GM23338 (cell line): ENCODE measurements around the gene AMIGO1. TPM values are rescaled to one million over a fixed set of nuclear protein-coding genes. Genes with fewer than 3 reads are reported as not detected.

Experiments
- ATAC-seq: fragments of 200-7000 bp; cut with Tn5 transposase; 3 replicates; pipeline ENCODE4 v1.9.1; 2020
- DNase-seq: peaks from one replicate; pipeline ENCODE4 v3.0.0-alpha.2; 2015; ENCODE audit warnings: low spot score
- H2AFZ ChIP-seq: fragments of 200-600 bp; sonication (generic); 2 replicates; pipeline ENCODE4 v1.8.0; 2016; ENCODE audit warnings: antibody characterized with exemption, mild to moderate bottlenecking, moderate library complexity
- H3F3A ChIP-seq: fragments of 200-600 bp; sonication (generic); replicated peaks from 2 replicates; pipeline ENCODE4 v1.8.0; 2017; ENCODE audit warnings: antibody characterized with exemption, mixed run types, low read depth
- H3K27ac ChIP-seq: fragments of 200-600 bp; sonication (generic); 2 replicates; pipeline ENCODE4 v1.6.1; 2016; ENCODE audit warnings: low read depth
- H3K27me3 ChIP-seq: fragments of 200-600 bp; sonication (generic); 2 replicates; pipeline ENCODE4 v1.8.0; 2016; ENCODE audit warnings: mild to moderate bottlenecking, mixed run types, moderate library complexity; ENCODE audit not compliant: insufficient read depth
- H3K36me3 ChIP-seq: fragments of 200-600 bp; sonication (generic); 2 replicates; pipeline ENCODE4 v1.8.0; 2016; ENCODE audit warnings: mild to moderate bottlenecking; ENCODE audit not compliant: insufficient read depth
- H3K4me1 ChIP-seq: fragments of 200-600 bp; sonication (generic); 2 replicates; pipeline ENCODE4 v1.8.0; 2016; ENCODE audit warnings: mild to moderate bottlenecking, moderate library complexity; ENCODE audit not compliant: insufficient read depth
- H3K4me2 ChIP-seq: fragments of 200-600 bp; sonication (generic); 2 replicates; pipeline ENCODE4 v1.7.1; 2017; ENCODE audit warnings: mixed run types
- H3K4me3 ChIP-seq: fragments of 200-600 bp; sonication (generic); 2 replicates; pipeline ENCODE4 v1.6.1; 2016; ENCODE audit warnings: mixed run types
- H3K79me2 ChIP-seq: fragments of 200-600 bp; sonication (generic); replicated peaks from 2 replicates; pipeline ENCODE4 v1.8.0; 2017; ENCODE audit warnings: mild to moderate bottlenecking; ENCODE audit not compliant: insufficient read depth
- H3K9me2 ChIP-seq: fragments of 200-600 bp; sonication (generic); 2 replicates; pipeline ENCODE4 v1.8.0; 2017; ENCODE audit not compliant: insufficient read depth
- H4K20me1 ChIP-seq: fragments of 200-600 bp; sonication (generic); replicated peaks from 2 replicates; pipeline ENCODE4 v1.8.0; 2017; ENCODE audit warnings: mild to moderate bottlenecking; ENCODE audit not compliant: insufficient read depth
- H3K27ac Mint-ChIP-seq: 2 replicates; pipeline ENCODE4 v1.8.0; 2020; ENCODE audit warnings: inconsistent platforms, mild to moderate bottlenecking, moderate library complexity, mixed read lengths
- H3K27me3 Mint-ChIP-seq: 3 replicates; pipeline ENCODE4 v1.8.0; 2022; ENCODE audit warnings: low read depth, mild to moderate bottlenecking, moderate library complexity, mixed read lengths, inconsistent platforms; ENCODE audit not compliant: insufficient read depth, poor library complexity
- H3K36me3 Mint-ChIP-seq: 3 replicates; pipeline ENCODE4 v1.8.0; 2021; ENCODE audit warnings: low read depth, mild to moderate bottlenecking, inconsistent platforms, moderate library complexity, mixed read lengths
- H3K4me1 Mint-ChIP-seq: 3 replicates; pipeline ENCODE4 v1.8.0; 2020; ENCODE audit warnings: mild to moderate bottlenecking, inconsistent platforms, mixed read lengths
- H3K4me3 Mint-ChIP-seq: 3 replicates; pipeline ENCODE4 v1.8.0; 2021; ENCODE audit warnings: moderate library complexity, mild to moderate bottlenecking, inconsistent platforms, mixed read lengths
- H3K9me3 Mint-ChIP-seq: 3 replicates; pipeline ENCODE4 v1.8.0; 2020; ENCODE audit warnings: moderate library complexity, mild to moderate bottlenecking, inconsistent platforms, mixed read lengths
- CREB1 ChIP-seq: fragments of 250-450 bp; sonication (Bioruptor Pico); IDR thresholded peaks from 2 replicates; pipeline ENCODE4 v1.5.0; 2020; ENCODE audit warnings: low read depth, mild to moderate bottlenecking, moderate library complexity
- EZH2 ChIP-seq: fragments of 200-600 bp; sonication (generic); IDR thresholded peaks from one replicate; pipeline ENCODE4 v1.8.0; 2017; ENCODE audit warnings: antibody characterized with exemption, mild to moderate bottlenecking, low read depth; ENCODE audit not compliant: unreplicated experiment
- EZH2phosphoT487 ChIP-seq: fragments of 200-600 bp; sonication (generic); IDR thresholded peaks from one replicate; pipeline ENCODE4 v1.8.1; 2018; ENCODE audit warnings: antibody characterized with exemption; ENCODE audit not compliant: unreplicated experiment
- JUNB ChIP-seq: IDR thresholded peaks from one replicate; pipeline ENCODE4 v1.6.1; 2016; ENCODE audit warnings: antibody characterized with exemption; ENCODE audit not compliant: unreplicated experiment
- NANOG ChIP-seq: IDR thresholded peaks from 2 replicates; pipeline ENCODE4 v1.6.1; 2016; ENCODE audit warnings: antibody characterized with exemption, borderline replicate concordance
- POLR2AphosphoS5 ChIP-seq: IDR thresholded peaks from 2 replicates; pipeline ENCODE4 v1.6.1; 2016; ENCODE audit warnings: antibody characterized with exemption, low read depth
- REST ChIP-seq: IDR thresholded peaks from one replicate; pipeline ENCODE4 v1.6.1; 2018; ENCODE audit warnings: antibody characterized with exemption; ENCODE audit not compliant: unreplicated experiment
- STAT1 ChIP-seq: IDR thresholded peaks from one replicate; pipeline ENCODE4 v1.6.1; 2016; ENCODE audit warnings: antibody characterized with exemption; ENCODE audit not compliant: unreplicated experiment
- ZNF114 ChIP-seq: fragments of 250-450 bp; sonication (Bioruptor Pico); IDR thresholded peaks from 2 replicates; pipeline ENCODE4 v1.5.0; 2020; ENCODE audit warnings: mild to moderate bottlenecking, moderate library complexity
- ZNF331 ChIP-seq: fragments of 250-450 bp; sonication (Bioruptor Pico); IDR thresholded peaks from 2 replicates; pipeline ENCODE4 v1.5.0; 2020; ENCODE audit warnings: low read depth, mild to moderate bottlenecking, moderate library complexity
- ZNF462 ChIP-seq: fragments of 250-450 bp; sonication (Bioruptor Pico); IDR thresholded peaks from 2 replicates; pipeline ENCODE4 v1.5.0; 2020; ENCODE audit warnings: mild to moderate bottlenecking, moderate library complexity
- polyA plus RNA-seq: library from polyadenylated mRNA; unstranded; fragments of >200 nt; fragmentation: Nextera tagmentation; extraction: Ambion mirVana; gene quantifications from 2 replicates; pipeline ENCODE4 v1.2.1, GENCODE V29; 2016
- total RNA-seq: library from RNA; depleted of rRNA; stranded (reverse); fragments of >200 nt; shearing (Covaris generic); gene quantifications from 2 replicates; pipeline ENCODE4 v1.2.3, GENCODE V29; 2014
- TF ChIP-seq, protein P1 (sequence below), 2 experiments: fragments of 200-600 bp in 1 of 2; sonication (generic) in 1 of 2; conservative IDR thresholded peaks; 2 replicates each; pipeline versions ENCODE4 v1.5.1 to v1.6.1; 2016 to 2017; ENCODE audit warnings: antibody characterized with exemption in 2 of 2, low read depth in 2 of 2, mild to moderate bottlenecking in 2 of 2, moderate library complexity in 1 of 2
- TF ChIP-seq, protein P2 (sequence below): IDR thresholded peaks from 2 replicates; pipeline ENCODE4 v1.6.1; 2016; ENCODE audit warnings: antibody characterized with exemption

Gene AMIGO1
- total and polyA plus RNA-seq, 2 experiments from 2014 or later: 0.53 to 3.8 TPM

- H3K9me2 ChIP-seq: no peaks in the 10 kb centered on the region
- H3K27ac ChIP-seq: no peak overlapping the region
- H3K4me1 Mint-ChIP-seq: no peaks in the 10 kb centered on the region
- peaks cover 1% of the 10 kb centered on the region; the same call in 1 of the 2 replicates for H3K27me3 ChIP-seq
- DNase-seq: no peak
- H2AFZ ChIP-seq: no peak overlapping the region
- H3K9me3 Mint-ChIP-seq: peaks cover 28% of the 10 kb centered on the region
- H3K27me3 Mint-ChIP-seq: peaks cover 11% of the 10 kb centered on the region
- no peaks in the 10 kb centered on the region for H3F3A ChIP-seq
- H3K36me3 ChIP-seq: peaks cover 6% of the 10 kb centered on the region; the same call in 1 of the 2 replicates
- H3K79me2 ChIP-seq: no peaks in the 10 kb centered on the region
- H3K36me3 Mint-ChIP-seq: peaks cover 3% of the 10 kb centered on the region; the same call in 1 of the 3 replicates
- H3K4me1 ChIP-seq: no peaks in the 10 kb centered on the region
- no peak overlapping the region for H3K4me3 Mint-ChIP-seq
- H4K20me1 ChIP-seq: no peaks in the 10 kb centered on the region
- ATAC-seq: no peak
- no peak overlapping the region for H3K4me3 ChIP-seq
- TF ChIP-seq EZH2phosphoT487 (no peak), ZNF114 (CRISPR knock-in tag) (no peak), POLR2AphosphoS5 (no peak), NANOG (no peak), STAT1 (no peak), ZNF462 (CRISPR knock-in tag) (no peak), CREB1 (no peak), JUNB (no peak), REST (no peak), EZH2 (no peak), ZNF331 (CRISPR knock-in tag) (no peak)
- TF ChIP-seq, protein P1, sequence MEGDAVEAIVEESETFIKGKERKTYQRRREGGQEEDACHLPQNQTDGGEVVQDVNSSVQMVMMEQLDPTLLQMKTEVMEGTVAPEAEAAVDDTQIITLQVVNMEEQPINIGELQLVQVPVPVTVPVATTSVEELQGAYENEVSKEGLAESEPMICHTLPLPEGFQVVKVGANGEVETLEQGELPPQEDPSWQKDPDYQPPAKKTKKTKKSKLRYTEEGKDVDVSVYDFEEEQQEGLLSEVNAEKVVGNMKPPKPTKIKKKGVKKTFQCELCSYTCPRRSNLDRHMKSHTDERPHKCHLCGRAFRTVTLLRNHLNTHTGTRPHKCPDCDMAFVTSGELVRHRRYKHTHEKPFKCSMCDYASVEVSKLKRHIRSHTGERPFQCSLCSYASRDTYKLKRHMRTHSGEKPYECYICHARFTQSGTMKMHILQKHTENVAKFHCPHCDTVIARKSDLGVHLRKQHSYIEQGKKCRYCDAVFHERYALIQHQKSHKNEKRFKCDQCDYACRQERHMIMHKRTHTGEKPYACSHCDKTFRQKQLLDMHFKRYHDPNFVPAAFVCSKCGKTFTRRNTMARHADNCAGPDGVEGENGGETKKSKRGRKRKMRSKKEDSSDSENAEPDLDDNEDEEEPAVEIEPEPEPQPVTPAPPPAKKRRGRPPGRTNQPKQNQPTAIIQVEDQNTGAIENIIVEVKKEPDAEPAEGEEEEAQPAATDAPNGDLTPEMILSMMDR (conservative IDR thresholded peaks at IDR 0.05; ENCODE audit: low read depth in 2 of 2): no peak
- TF ChIP-seq, protein P2, sequence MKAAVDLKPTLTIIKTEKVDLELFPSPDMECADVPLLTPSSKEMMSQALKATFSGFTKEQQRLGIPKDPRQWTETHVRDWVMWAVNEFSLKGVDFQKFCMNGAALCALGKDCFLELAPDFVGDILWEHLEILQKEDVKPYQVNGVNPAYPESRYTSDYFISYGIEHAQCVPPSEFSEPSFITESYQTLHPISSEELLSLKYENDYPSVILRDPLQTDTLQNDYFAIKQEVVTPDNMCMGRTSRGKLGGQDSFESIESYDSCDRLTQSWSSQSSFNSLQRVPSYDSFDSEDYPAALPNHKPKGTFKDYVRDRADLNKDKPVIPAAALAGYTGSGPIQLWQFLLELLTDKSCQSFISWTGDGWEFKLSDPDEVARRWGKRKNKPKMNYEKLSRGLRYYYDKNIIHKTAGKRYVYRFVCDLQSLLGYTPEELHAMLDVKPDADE: no peak
- H3K27ac Mint-ChIP-seq: no peak overlapping the region
- H3K4me2 ChIP-seq: no peak overlapping the region
Observed at GRCh38 chr1:109457819-109458218, 51.7 kb downstream of the AMIGO1 start.
